ENCODE measurements around the gene HRG. TPM values are rescaled to one million over a fixed set of nuclear protein-coding genes. Genes with fewer than 3 reads are reported as not detected.
A peak's percentile ranks its signal among the peaks of the same experiment; 100 is the strongest.

HRG gene, protein sequence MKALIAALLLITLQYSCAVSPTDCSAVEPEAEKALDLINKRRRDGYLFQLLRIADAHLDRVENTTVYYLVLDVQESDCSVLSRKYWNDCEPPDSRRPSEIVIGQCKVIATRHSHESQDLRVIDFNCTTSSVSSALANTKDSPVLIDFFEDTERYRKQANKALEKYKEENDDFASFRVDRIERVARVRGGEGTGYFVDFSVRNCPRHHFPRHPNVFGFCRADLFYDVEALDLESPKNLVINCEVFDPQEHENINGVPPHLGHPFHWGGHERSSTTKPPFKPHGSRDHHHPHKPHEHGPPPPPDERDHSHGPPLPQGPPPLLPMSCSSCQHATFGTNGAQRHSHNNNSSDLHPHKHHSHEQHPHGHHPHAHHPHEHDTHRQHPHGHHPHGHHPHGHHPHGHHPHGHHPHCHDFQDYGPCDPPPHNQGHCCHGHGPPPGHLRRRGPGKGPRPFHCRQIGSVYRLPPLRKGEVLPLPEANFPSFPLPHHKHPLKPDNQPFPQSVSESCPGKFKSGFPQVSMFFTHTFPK
- polyA plus RNA-seq (2013, experiment 1 of 2): not detected
- polyA plus RNA-seq (2013, experiment 2 of 2): not detected

DNA sequence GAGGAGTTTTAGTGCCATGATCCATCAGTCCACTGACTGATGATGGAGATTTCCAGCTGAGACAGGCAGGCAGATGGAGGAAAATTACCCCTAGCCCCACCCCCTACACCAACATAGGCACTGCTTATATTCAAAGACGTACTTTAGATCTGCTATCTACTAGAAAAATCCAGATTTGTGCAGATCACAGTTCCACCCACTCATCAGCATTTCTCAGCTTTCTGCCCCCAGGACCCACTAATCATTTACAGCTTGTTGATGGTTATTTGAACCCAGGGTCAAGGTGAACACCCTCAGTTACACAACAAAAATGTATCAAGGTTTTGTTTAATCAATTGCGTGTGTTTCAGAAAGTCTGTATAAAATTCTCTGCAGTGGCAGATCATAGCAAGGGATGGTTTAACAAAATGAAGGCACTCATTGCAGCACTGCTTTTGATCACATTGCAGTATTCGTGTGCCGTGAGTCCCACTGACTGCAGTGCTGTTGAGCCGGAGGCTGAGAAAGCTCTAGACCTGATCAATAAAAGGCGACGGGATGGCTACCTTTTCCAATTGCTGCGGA, at the start of gene HRG:
HRG (plus strand) TSS at position 390 of the 564 bp plus-strand sequence; CDS start at position 408, 18 bp downstream.
- no peak within 1 kb of the TSS for H3K9ac ChIP-seq (ENCODE audit: low read length)
- no peak within 1 kb of the TSS for H3K4me3 ChIP-seq (ENCODE audit: insufficient read depth in 1 of 2, low read depth in 1 of 2, low read length in 2 of 2)
- H3K36me3 ChIP-seq (ENCODE audit: control insufficient read depth in 1 of 2, insufficient read depth in 2 of 2, low read depth in 1 of 2, low read length in 2 of 2): no peaks in the 10 kb centered on the region
- no peak within 1 kb of the TSS for H3K4me2 ChIP-seq (ENCODE audit: low read length, poor library complexity, severe bottlenecking)
- no peak within 1 kb of the TSS for H4K8ac ChIP-seq (ENCODE audit: low read length)
- no peak within 1 kb of the TSS for H3K27ac ChIP-seq (ENCODE audit: low read length, poor library complexity, severe bottlenecking)
- 89% methylated on average over 8 of the region's 8 CpGs for WGBS
- no peak within 1 kb of the TSS for H3K4ac ChIP-seq (ENCODE audit: low read depth in 1 of 2, low read length in 2 of 2)
- no peak within 1 kb of the TSS for H2BK120ac ChIP-seq (ENCODE audit: low read depth, low read length)
- H2BK12ac ChIP-seq (ENCODE audit: low read length in 2 of 2): no peak within 1 kb of the TSS
- H3K18ac ChIP-seq (ENCODE audit: low read depth in 1 of 2, low read length in 2 of 2): no peak within 1 kb of the TSS
- no peak for DNase-seq
- no peak within 1 kb of the TSS for H2AK5ac ChIP-seq (ENCODE audit: low read length, severe bottlenecking)
- H3K14ac ChIP-seq (ENCODE audit: low read length in 2 of 2): no peak within 1 kb of the TSS
- H3K9me3 ChIP-seq (ENCODE audit: control insufficient read depth, low read length): no peaks in the 10 kb centered on the region
- no peak within 1 kb of the TSS for H2BK5ac ChIP-seq (ENCODE audit: low read depth, low read length, poor library complexity, severe bottlenecking)
- no peak within 1 kb of the TSS for H3K23ac ChIP-seq (ENCODE audit: low read length in 2 of 2)
- H3K79me1 ChIP-seq (replicated peaks; ENCODE audit: low read length, poor library complexity, severe bottlenecking): no peaks in the 10 kb centered on the region
- no peaks in the 10 kb centered on the region for H3K4me1 ChIP-seq (ENCODE audit: control insufficient read depth, insufficient read depth, low read depth, low read length)
- H3K27me3 ChIP-seq (ENCODE audit: control insufficient read depth in 1 of 2, insufficient read depth in 1 of 2, low read length in 2 of 2): peaks cover 50% of the 10 kb centered on the region in 2 experiments
- H2BK15ac ChIP-seq (ENCODE audit: low read depth, poor library complexity, severe bottlenecking): no peak within 1 kb of the TSS
- H4K91ac ChIP-seq (ENCODE audit: low read length): no peak within 1 kb of the TSS
- no peak within 1 kb of the TSS for H2AFZ ChIP-seq (ENCODE audit: low read depth, low read length)

DNA sequence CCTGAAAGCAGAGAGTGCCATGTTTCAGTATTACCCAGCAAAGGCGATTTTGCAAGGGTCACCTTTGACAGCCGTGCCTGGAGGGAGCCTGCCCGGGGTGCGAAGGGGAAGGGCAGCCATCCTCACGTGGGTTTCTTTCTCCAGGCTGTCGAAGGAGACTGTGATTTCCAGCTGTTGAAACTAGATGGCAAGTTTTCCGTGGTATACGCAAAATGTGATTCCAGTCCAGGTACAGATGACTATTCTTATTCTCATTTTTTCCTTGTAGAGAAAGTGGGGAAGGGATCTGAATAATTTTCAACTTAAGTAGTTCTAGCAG, 49.6 kb upstream of the HRG start:
- no peak overlapping the region for H3K14ac ChIP-seq (ENCODE audit: low read length in 2 of 2)

DNA sequence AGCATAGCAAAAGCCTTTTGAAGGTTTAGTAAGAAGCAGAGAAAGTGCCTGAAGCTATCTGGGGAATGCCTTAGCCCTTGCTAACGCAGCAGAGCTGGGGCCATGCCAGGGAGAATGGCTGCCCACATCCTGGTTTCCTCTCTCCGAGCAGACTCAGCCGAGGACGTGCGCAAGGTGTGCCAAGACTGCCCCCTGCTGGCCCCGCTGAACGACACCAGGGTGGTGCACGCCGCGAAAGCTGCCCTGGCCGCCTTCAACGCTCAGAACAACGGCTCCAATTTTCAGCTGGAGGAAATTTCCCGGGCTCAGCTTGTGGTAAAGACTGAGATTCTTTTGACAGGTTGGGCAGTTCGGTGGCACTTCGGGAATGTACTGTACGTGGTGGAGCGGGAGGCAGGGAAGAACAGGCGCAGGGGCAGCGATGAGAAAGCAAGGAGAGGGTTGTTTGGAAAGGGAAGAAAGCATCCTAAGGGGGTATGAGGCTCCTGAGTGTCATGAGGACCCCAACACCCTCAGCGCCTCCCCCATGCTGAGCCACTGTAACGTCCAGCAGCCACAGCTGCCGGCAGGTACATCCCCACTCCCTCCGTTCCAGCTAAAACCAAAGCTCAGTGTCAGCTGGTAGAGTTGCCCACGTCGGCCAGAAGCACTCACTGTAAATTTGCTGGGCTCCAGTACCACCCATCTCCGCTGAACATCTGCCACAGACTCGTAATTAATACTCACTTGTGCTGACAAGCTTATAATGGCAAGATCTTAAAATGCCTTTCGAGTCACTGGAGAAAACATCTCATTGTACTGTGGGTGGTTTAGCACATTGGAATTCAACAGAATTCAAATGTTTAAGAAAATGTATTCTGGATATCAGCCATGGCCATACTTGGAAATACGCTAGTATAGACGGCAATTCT, 48.5 kb upstream of the HRG start:
- no peak overlapping the region for H3K14ac ChIP-seq (ENCODE audit: low read length in 2 of 2)
- WGBS: 34% methylated on average over 28 of the region's 31 CpGs

More for the DNA sequence above, 49.6 kb upstream of the HRG start:
- H4K91ac ChIP-seq (ENCODE audit: low read length): no peak overlapping the region
- H3K9me3 ChIP-seq (ENCODE audit: control insufficient read depth, low read length): no peaks in the 10 kb centered on the region
- no peak for DNase-seq
- H2BK120ac ChIP-seq (ENCODE audit: low read depth, low read length): no peak overlapping the region
- H2BK12ac ChIP-seq (ENCODE audit: low read length in 2 of 2): no peak overlapping the region
- H2BK5ac ChIP-seq (ENCODE audit: low read depth, low read length, poor library complexity, severe bottlenecking): no peak overlapping the region
- H3K23ac ChIP-seq (ENCODE audit: low read length in 2 of 2): no peak overlapping the region
- H4K8ac ChIP-seq (ENCODE audit: low read length): no peak overlapping the region
- H3K27me3 ChIP-seq (ENCODE audit: control insufficient read depth in 1 of 2, insufficient read depth in 1 of 2, low read length in 2 of 2): peaks cover 27 to 57% of the 10 kb centered on the region in 2 experiments
- H3K4ac ChIP-seq (ENCODE audit: low read depth in 1 of 2, low read length in 2 of 2): no peak overlapping the region
- no peak overlapping the region for H3K18ac ChIP-seq (ENCODE audit: low read depth in 1 of 2, low read length in 2 of 2)
- no peak overlapping the region for H3K4me3 ChIP-seq (ENCODE audit: insufficient read depth in 1 of 2, low read depth in 1 of 2, low read length in 2 of 2)
- H2AFZ ChIP-seq (ENCODE audit: low read depth, low read length): no peak overlapping the region
- no peak overlapping the region for H3K9ac ChIP-seq (ENCODE audit: low read length)
- WGBS: 91% methylated on average over 6 of the region's 8 CpGs
- H3K36me3 ChIP-seq (ENCODE audit: control insufficient read depth in 1 of 2, insufficient read depth in 2 of 2, low read depth in 1 of 2, low read length in 2 of 2): no peaks in the 10 kb centered on the region
- H2AK5ac ChIP-seq (ENCODE audit: low read length, severe bottlenecking): no peak overlapping the region
- peaks cover 12% of the 10 kb centered on the region for H3K4me1 ChIP-seq (ENCODE audit: control insufficient read depth, insufficient read depth, low read depth, low read length)
- H3K4me2 ChIP-seq (ENCODE audit: low read length, poor library complexity, severe bottlenecking): no peak overlapping the region
- H3K79me1 ChIP-seq (replicated peaks; ENCODE audit: low read length, poor library complexity, severe bottlenecking): peaks cover 2% of the 10 kb centered on the region
- H3K27ac ChIP-seq (ENCODE audit: low read length, poor library complexity, severe bottlenecking): no peak overlapping the region
- H2BK15ac ChIP-seq (ENCODE audit: low read depth, poor library complexity, severe bottlenecking): no peak overlapping the region

More for the DNA sequence above, 48.5 kb upstream of the HRG start:
- Histone ChIP-seq H3K23ac (ENCODE audit: low read length in 2 of 2) (no peak overlapping the region), H3K4me1 (ENCODE audit: control insufficient read depth, insufficient read depth, low read depth, low read length) (peaks cover 12% of the 10 kb centered on the region), H2BK15ac (ENCODE audit: low read depth, poor library complexity, severe bottlenecking) (no peak overlapping the region), H3K9ac (ENCODE audit: low read length) (peak overlapping the region; percentile 66), H2BK5ac (ENCODE audit: low read depth, low read length, poor library complexity, severe bottlenecking) (no peak overlapping the region), H2AFZ (ENCODE audit: low read depth, low read length) (peak overlapping the region; percentile 29), H3K4ac (ENCODE audit: low read depth in 1 of 2, low read length in 2 of 2) (no peak overlapping the region), H4K91ac (ENCODE audit: low read length) (no peak overlapping the region), H3K79me1 (replicated peaks; ENCODE audit: low read length, poor library complexity, severe bottlenecking) (peaks cover 2% of the 10 kb centered on the region), H3K4me3 (ENCODE audit: insufficient read depth in 1 of 2, low read depth in 1 of 2, low read length in 2 of 2) (peak overlapping the region in 1 of 2 experiments; percentile 62), H4K8ac (ENCODE audit: low read length) (peak overlapping the region; percentile 12), H2BK12ac (ENCODE audit: low read length in 2 of 2) (no peak overlapping the region), H3K27ac (ENCODE audit: low read length, poor library complexity, severe bottlenecking) (peak overlapping the region; percentile 71), H3K18ac (ENCODE audit: low read depth in 1 of 2, low read length in 2 of 2) (no peak overlapping the region), H3K9me3 (ENCODE audit: control insufficient read depth, low read length) (no peaks in the 10 kb centered on the region), H3K4me2 (ENCODE audit: low read length, poor library complexity, severe bottlenecking) (peak overlapping the region; percentile 43), H2BK120ac (ENCODE audit: low read depth, low read length) (no peak overlapping the region), H3K27me3 (ENCODE audit: control insufficient read depth in 1 of 2, insufficient read depth in 1 of 2, low read length in 2 of 2) (peaks cover 26 to 60% of the 10 kb centered on the region in 2 experiments), H2AK5ac (ENCODE audit: low read length, severe bottlenecking) (no peak overlapping the region), H3K36me3 (ENCODE audit: control insufficient read depth in 1 of 2, insufficient read depth in 2 of 2, low read depth in 1 of 2, low read length in 2 of 2) (no peaks in the 10 kb centered on the region)
- peak; percentile 80 for DNase-seq
